Mesothelial cell of epicardium (in vitro differentiated cells): ENCODE measurements around the gene NOMO2. TPM values are rescaled to one million over a fixed set of nuclear protein-coding genes. Genes with fewer than 3 reads are reported as not detected.
"Not testable (repeated sequence)": the region's sequence is repeated elsewhere in the genome, so short reads cannot be mapped to it uniquely, and the experiment has no call there.

ENCODE experiments used
- DNase-seq, 2 experiments: peaks; one replicate each; pipeline ENCODE4 v3.0.0; 2021; ENCODE audit warnings: low spot score in 2 of 2; ENCODE audit not compliant: unreplicated experiment in 2 of 2
- H3K27ac Mint-ChIP-seq: 2 replicates; pipeline ENCODE4 v1.8.0; 2021; ENCODE audit warnings: mixed read lengths
- H3K27me3 Mint-ChIP-seq: 2 replicates; pipeline ENCODE4 v1.8.0; 2021; ENCODE audit warnings: low read depth, mixed read lengths
- H3K36me3 Mint-ChIP-seq: 2 replicates; pipeline ENCODE4 v1.8.0; 2021; ENCODE audit warnings: mixed read lengths
- H3K4me1 Mint-ChIP-seq: 2 replicates; pipeline ENCODE4 v1.8.0; 2021; ENCODE audit warnings: mixed read lengths
- H3K4me3 Mint-ChIP-seq: 2 replicates; pipeline ENCODE4 v1.8.0; 2021; ENCODE audit warnings: mild to moderate bottlenecking, moderate library complexity, mixed read lengths
- H3K9me3 Mint-ChIP-seq: 2 replicates; pipeline ENCODE4 v1.8.0; 2021; ENCODE audit warnings: mixed read lengths
- total RNA-seq: library from RNA; stranded (reverse); gene quantifications from 3 replicates; pipeline ENCODE4 v1.2.1, GENCODE V29; 2021

Gene NOMO2
- total RNA-seq, 1 donor from 2014 or later = 74.4 TPM

DNA sequence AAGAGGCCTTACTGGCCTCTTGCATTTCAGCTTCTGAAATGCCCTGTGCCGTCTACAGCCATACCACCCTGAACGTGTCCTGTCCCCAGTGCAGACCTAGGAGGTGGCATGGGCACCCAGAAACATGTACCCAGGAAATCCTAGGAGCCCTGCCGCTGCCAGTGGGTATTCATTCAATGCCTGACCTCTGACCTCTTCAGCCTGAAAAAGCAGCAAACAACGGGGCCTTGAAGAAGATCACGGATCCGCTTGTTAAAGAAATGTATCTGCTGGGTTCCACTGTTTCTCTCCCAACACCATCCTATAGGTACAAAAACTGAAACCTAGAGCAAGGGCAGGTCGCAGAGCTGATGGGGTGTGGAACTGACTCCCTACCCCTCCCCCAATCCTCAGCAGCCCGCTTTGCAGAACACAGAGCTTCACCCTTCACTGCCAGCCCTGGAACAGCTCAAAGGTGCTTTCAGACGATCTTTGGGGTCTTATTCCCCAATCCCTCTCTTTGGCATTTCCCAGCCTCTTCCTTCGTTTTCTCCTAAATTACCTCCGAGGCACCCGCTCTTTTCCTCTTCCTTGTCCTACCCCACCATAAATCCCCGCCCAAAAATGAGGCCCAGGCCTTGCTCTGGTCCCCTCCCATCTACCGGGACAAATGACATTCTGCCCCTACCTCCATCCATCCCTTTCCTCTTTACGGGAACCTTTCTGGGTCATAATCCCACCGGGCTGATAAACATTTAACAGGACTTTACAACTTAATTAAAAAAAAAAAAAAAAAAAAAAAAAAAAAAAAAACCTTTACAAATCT lies 1.3 kb downstream of the NOMO2 start:
- H3K27ac Mint-ChIP-seq, H3K36me3 Mint-ChIP-seq, H3K4me1 Mint-ChIP-seq, H3K27me3 Mint-ChIP-seq, H3K9me3 Mint-ChIP-seq, DNase-seq: not testable (repeated sequence)
- peak overlapping the region; percentile 37 for H3K4me3 Mint-ChIP-seq

DNA sequence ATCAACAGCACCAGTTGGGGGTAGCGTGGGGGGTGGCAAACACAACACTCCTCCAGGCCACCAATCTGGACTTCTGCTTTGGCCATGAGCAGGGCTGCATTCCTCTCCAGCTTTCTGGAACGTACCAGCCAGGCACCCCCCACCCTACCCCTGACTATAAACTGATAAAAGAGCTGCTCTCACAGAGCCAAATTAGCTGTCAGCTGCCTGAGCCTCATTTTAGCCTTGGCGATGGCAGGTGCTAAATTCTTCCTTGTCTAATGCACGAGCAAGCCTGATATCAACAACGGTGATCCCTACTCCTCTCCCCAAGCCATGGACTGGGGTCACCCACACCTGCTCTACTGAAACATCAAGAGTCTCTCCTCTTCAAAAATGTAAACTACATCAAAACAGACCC lies 8.2 kb downstream of the NOMO2 start:
- not testable (repeated sequence) for H3K27ac Mint-ChIP-seq

DNA sequence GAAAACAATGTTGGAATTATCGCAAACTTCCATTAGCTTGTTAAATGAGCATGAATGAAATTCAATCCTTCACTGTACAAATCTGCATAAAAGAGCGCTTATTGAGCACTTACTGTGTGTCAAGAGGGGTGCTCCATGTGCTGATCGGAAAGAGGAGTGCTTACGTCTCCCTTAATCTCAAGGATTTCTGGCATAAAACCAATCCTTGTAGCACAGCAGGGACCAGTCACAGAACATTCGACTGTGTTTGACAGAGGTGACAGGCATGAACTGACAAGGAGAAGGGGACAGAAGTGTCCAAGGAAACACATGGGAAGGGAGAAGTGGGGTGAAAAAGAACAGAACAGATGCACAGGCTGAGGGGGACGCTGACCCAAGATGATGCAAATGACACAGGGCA lies 14.5 kb downstream of the NOMO2 start:
- H3K27me3 Mint-ChIP-seq, H3K4me3 Mint-ChIP-seq, DNase-seq, H3K9me3 Mint-ChIP-seq, H3K36me3 Mint-ChIP-seq, H3K27ac Mint-ChIP-seq, H3K4me1 Mint-ChIP-seq: not testable (repeated sequence)

More for the DNA sequence above, 8.2 kb downstream of the NOMO2 start:
- not testable (repeated sequence) for H3K9me3 Mint-ChIP-seq, H3K4me1 Mint-ChIP-seq, H3K4me3 Mint-ChIP-seq, H3K36me3 Mint-ChIP-seq, H3K27me3 Mint-ChIP-seq, DNase-seq

DNA sequence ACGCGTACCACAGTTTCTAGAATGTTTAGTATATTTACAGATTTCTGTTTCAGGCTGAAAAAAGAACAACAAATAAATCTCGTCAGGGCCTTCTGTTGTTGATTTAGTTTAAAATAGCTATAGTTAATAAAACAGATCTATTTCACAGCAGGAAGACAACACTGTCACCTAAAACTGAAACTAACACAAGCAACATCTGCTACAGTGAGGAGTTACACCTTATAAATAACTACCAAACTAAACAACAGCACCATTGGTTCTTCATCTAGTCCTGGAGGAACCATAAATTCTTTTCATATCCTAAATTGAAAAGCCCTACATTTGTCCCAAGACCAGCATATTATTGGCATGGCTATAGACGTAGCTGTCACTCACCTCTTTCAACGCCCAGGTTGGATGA lies 15.0 kb downstream of the NOMO2 start:
- H3K27ac Mint-ChIP-seq, H3K9me3 Mint-ChIP-seq, H3K36me3 Mint-ChIP-seq, H3K27me3 Mint-ChIP-seq, H3K4me3 Mint-ChIP-seq, DNase-seq, H3K4me1 Mint-ChIP-seq: not testable (repeated sequence)

DNA sequence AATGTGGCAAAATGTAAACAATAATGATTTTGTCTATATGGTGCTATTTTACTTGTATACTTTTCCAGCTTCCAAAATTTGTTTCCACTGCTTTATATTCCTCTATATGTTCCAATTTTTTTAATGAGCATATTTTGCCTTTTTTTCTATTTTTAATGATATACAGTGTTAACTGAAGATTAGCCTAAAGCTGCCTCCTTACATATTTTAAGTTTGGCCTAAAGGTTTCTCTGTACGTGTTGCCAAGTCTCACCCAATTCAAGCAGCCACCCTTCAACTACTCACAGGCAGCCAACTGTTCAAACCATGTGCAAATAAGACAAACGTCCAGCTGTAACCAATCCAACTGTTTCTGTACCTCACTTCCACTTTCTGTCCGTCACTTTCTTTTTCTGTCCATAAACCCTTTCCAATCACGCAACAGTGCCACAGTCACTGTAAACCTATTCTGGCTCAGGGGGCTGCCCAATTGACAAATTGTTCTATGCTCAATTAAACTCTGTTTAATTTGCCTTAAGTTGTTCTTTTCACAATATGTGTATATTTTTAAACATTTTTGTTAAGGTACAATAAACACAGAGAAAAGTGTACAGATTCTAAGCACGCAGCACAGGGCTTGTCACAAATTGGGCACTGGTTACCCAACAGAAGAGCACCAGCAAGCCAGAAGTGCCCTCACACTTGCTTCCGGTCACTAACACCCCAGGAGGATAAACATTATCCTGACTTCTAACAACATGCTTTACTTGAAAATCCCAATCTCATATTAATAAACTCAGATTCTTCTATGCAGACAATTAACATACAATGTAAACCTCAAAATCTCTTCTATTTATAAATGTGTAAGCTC lies 17.4 kb downstream of the NOMO2 start:
- H3K4me1 Mint-ChIP-seq, H3K9me3 Mint-ChIP-seq, H3K4me3 Mint-ChIP-seq: not testable (repeated sequence)

DNA sequence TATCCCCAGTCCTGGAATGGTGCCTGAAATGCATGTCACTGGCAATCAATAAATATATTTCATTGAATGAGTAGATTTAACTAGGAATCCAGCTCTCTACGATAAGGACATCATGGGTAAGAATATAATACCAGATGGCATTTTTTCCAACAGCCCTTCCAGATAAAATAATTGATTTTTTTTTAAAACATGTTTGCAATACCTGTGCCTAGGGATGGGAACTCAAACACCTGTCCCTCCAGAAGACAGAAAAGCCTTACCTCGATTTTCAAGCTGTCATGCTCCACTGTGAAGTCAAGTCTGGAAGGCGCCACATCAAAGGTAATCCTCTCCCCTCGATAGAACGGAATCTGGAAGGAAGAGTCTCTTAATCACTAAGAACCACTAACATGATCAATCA lies 20.0 kb downstream of the NOMO2 start:
- not testable (repeated sequence) for H3K27ac Mint-ChIP-seq, H3K27me3 Mint-ChIP-seq

More for the DNA sequence above, 17.4 kb downstream of the NOMO2 start:
- not testable (repeated sequence) for H3K27me3 Mint-ChIP-seq, H3K36me3 Mint-ChIP-seq, DNase-seq, H3K27ac Mint-ChIP-seq

DNA sequence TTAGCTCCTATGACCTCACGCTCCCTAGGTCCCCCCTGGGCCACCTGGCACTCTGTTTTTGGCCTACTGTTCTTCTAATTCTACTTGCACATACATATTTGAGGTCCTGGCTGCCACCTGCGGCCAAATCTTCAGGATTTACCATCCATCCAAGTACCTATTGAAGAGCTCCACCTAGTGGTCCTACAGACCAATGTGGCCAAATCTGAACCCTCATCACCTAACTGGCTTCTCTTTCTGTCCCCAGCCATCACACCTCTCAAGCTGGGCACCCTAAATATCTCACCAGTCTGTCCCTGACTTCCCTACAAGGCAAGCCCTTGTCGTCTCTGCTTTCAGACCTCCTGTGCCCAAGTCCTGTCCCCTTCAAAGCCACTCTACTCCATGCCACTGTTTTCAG lies 24.9 kb downstream of the NOMO2 start:
- not testable (repeated sequence) for DNase-seq, H3K4me1 Mint-ChIP-seq, H3K27ac Mint-ChIP-seq, H3K27me3 Mint-ChIP-seq, H3K36me3 Mint-ChIP-seq, H3K9me3 Mint-ChIP-seq, H3K4me3 Mint-ChIP-seq

More for the DNA sequence above, 20.0 kb downstream of the NOMO2 start:
- H3K4me1 Mint-ChIP-seq, H3K36me3 Mint-ChIP-seq, DNase-seq, H3K4me3 Mint-ChIP-seq, H3K9me3 Mint-ChIP-seq: not testable (repeated sequence)

DNA sequence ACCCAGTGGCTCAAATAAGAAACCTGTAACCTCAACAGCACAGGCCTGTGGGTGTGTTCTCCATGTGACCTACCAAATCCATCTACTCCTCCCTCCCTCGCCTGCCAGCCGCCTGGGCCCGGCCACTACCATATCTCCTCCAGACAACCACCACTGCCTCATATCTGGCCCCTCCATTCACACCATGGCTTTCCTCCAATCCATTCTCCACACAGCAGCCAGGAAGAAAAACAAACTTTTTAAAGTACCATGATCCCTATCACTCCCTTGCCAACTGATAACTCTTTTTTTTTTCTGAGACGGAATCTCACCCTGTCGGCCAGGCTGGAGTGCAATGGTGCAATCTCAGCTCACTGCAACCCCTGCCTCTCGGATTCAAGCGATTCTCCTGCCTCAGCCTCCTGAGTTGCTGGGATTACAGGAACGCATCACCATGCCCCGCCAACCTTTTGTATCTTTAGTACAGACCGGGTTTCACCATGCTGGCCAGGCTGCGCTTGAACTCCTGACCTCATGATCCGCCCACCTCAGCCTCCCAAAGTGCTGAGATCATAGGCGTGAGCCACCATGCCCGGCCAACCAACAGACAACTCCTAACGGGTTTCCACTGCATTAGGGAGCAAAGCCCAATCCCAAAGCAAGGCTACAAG lies 26.3 kb downstream of the NOMO2 start:
- H3K27ac Mint-ChIP-seq, H3K9me3 Mint-ChIP-seq, H3K27me3 Mint-ChIP-seq, H3K4me3 Mint-ChIP-seq, H3K36me3 Mint-ChIP-seq, H3K4me1 Mint-ChIP-seq, DNase-seq: not testable (repeated sequence)

DNA sequence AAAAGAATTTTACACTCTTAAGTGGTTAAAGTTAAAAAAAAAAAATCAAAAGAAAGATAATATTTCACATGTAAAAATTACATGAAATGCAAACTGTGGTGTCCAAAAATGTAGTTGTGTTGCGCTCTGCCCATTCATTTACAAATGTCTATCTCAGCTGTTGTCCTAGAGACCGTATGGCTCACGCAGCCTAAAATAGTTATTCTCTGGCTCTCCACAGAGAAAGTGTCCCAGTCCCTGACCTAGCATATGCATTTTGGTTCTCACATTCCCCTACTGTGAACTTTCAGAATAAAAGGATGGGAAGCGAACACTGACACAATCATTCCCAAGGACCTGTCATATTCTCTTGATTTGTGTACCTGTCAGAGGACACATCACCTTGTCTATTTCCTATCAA lies 27.6 kb downstream of the NOMO2 start:
- H3K36me3 Mint-ChIP-seq, H3K27me3 Mint-ChIP-seq, H3K4me3 Mint-ChIP-seq, H3K9me3 Mint-ChIP-seq, H3K4me1 Mint-ChIP-seq, H3K27ac Mint-ChIP-seq, DNase-seq: not testable (repeated sequence)

DNA sequence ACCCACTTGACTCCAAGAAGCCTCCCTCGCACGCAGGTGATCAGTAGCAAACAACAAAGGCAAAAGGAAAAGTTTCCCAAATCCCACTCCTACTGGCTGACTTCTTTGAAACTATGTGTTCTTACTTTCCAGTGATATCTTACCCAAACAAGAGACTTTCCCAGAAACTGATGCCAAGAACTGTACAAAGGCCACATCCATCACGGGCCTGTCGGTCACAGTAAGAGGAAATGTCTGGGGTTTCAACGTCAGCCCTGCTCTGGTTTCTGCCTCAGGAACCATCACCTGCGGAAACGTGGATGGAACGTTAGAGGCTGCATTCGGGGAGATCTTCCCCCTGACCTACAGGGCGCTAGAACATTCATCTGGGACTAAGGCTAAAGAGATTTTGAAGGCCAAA lies 30.6 kb downstream of the NOMO2 start:
- not testable (repeated sequence) for H3K4me3 Mint-ChIP-seq, H3K27ac Mint-ChIP-seq, DNase-seq, H3K27me3 Mint-ChIP-seq, H3K36me3 Mint-ChIP-seq, H3K9me3 Mint-ChIP-seq, H3K4me1 Mint-ChIP-seq

DNA sequence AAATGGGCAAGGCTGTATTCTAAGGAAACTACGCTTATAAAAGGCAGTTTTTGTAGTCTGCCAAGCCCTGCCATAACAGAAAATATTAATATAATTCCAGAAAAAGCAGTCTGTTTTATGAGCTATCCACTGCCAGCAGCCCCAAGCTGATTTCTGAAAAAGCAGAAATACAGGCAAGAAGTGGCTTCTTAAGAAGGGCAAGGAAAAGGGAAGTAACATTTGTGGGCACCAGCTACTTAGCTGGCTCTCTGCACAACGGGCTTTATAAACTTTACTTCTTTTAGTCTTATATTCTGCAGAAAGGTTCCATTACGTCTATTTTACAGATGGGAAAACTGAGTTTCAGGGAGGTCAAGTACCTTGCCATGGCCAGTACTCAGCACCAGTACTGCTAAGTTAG lies 31.6 kb downstream of the NOMO2 start:
- not testable (repeated sequence) for H3K27ac Mint-ChIP-seq, H3K4me3 Mint-ChIP-seq, H3K36me3 Mint-ChIP-seq, H3K4me1 Mint-ChIP-seq, DNase-seq, H3K9me3 Mint-ChIP-seq, H3K27me3 Mint-ChIP-seq

DNA sequence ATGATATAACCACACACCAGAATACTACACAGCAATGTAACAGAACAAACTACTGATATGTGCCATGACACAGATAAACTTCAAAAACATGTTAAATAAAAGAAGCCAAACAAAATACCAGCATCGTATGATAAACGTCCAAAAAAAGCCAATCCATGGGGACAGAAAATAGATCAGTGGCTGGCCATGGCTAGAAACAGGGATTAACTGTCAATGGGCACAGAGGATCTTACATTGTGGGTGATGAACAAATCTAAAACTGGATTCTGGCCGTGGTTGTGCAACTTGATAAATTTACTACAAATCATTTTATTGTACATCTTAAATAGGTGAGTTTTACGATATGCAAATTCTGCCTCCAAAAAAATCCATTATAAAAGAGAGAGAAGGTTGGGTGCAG lies 35.4 kb downstream of the NOMO2 start:
- not testable (repeated sequence) for H3K4me3 Mint-ChIP-seq, DNase-seq, H3K27ac Mint-ChIP-seq, H3K9me3 Mint-ChIP-seq, H3K4me1 Mint-ChIP-seq, H3K36me3 Mint-ChIP-seq, H3K27me3 Mint-ChIP-seq

DNA sequence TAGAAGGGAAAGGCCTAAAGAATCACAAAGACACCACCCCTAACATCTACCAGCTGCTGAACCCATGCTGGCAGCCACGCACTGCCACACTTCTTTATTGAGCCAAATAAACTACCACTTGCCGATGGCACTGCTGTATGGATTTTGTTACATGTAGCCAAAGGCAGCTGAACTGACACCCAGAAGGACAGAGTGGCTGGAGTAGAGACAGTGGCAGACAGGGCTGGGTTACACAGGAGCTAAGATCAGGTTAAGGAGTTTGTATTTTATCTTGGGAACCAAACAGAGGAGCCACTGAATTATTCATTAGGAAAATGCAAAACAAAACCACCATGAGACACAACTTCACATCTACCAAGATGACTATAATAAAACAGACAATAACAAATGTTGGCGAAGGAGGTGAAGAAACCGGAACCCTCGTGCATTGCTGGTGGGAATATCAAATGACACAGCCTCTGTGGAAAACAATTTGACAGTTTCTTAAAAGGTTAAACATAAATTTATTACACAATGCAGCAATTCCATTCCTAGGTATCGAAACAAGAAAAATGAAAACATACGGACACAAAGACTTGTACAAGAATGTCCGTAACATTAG lies 35.9 kb downstream of the NOMO2 start:
- DNase-seq, H3K4me1 Mint-ChIP-seq, H3K9me3 Mint-ChIP-seq, H3K27ac Mint-ChIP-seq, H3K27me3 Mint-ChIP-seq, H3K4me3 Mint-ChIP-seq, H3K36me3 Mint-ChIP-seq: not testable (repeated sequence)

DNA sequence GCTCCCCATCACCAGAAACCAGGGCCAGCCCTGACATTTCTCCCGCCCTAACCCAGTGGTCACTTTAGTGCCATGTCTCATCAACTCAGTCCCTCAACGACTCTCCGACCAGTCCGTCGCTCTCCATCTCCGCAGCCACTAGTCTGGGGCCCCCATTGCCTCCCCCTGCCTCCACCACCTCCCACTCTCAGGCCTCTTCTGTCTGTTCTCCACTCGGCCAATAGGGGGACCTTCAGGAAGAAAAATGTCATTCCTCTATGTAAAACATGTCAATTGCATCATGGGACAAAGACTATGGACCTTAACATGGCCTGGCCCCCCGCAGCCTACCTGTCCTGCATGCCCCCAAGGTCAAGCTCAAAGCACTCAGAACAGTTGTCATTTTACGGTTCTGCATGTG lies 39.3 kb downstream of the NOMO2 start:
- H3K9me3 Mint-ChIP-seq, H3K36me3 Mint-ChIP-seq, H3K4me1 Mint-ChIP-seq, H3K4me3 Mint-ChIP-seq, H3K27me3 Mint-ChIP-seq, H3K27ac Mint-ChIP-seq, DNase-seq: not testable (repeated sequence)
